WI38 (cell line): ENCODE results near the gene BMPER.

ENCODE experiments used
- H3K4me3 ChIP-seq: 2 replicates; pipeline ENCODE4 v1.5.1; 2011; ENCODE audit warnings: low read depth, mild to moderate bottlenecking, control low read depth, low read length
- TF ChIP-seq, protein P1 (sequence below): IDR thresholded peaks from 2 replicates; pipeline ENCODE4 v1.5.1; 2012; ENCODE audit warnings: low read depth, mild to moderate bottlenecking, control low read depth, low read length

The BMPER gene

DNA sequence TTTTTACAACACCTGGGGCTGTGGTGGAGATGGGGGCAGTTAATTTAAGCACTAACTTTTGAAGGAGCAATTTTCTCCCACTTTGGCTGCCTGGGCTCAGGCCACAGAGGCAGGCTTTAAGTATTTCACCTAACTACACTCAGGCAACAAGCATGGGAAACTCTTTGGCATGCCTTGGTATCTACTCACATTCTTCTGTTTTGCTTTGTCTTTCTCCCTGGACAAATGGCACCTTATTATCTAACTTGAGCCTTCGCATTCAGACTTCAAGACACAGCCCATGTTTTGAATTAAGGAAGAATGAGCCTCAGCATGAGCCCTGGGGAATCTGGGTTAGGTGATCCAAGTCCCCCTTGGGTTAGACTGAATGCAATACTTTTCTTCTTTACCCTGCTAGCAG, 31.8 kb upstream of the BMPER start:
- TF ChIP-seq, protein P1, sequence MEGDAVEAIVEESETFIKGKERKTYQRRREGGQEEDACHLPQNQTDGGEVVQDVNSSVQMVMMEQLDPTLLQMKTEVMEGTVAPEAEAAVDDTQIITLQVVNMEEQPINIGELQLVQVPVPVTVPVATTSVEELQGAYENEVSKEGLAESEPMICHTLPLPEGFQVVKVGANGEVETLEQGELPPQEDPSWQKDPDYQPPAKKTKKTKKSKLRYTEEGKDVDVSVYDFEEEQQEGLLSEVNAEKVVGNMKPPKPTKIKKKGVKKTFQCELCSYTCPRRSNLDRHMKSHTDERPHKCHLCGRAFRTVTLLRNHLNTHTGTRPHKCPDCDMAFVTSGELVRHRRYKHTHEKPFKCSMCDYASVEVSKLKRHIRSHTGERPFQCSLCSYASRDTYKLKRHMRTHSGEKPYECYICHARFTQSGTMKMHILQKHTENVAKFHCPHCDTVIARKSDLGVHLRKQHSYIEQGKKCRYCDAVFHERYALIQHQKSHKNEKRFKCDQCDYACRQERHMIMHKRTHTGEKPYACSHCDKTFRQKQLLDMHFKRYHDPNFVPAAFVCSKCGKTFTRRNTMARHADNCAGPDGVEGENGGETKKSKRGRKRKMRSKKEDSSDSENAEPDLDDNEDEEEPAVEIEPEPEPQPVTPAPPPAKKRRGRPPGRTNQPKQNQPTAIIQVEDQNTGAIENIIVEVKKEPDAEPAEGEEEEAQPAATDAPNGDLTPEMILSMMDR, result no peak
- H3K4me3 ChIP-seq, result no peak overlapping the region

DNA sequence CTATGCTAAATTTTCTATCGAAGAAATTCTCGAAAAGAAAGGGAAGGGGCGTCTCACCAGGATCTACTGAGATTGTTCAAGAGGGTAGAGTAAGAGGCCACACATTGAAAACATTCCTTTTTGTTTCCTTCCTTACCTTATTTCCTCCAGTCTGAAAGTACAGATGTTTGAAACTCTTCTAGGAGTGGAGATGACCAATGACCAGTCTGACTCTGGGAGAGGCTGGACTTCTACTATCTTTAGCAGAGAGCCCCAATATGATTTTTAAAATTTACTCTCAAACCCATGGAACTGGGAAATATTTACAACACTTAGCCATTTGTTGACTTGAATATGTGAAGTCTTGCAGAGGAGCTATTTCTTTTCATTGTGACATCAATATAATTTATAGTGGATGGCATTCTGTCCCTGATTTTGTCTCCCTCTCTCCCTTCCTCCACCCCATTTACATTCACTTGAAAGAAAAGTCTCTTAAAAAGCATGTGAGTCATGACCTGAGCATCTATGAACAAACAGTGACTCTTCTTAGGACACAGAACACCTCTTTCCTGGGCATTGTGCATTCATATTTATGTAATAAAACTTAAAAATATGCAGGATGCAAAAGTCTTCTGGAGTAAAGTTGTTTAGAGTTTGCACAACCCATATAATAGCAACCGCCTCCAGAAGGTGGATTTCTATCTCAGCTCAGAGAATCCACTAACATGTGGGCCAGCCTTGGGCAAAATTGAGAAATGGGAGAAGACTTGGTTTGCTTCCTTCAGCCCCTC, 31.2 kb upstream of the BMPER start:
- no peak overlapping the region for H3K4me3 ChIP-seq
- TF ChIP-seq, protein P1, result no peak

DNA sequence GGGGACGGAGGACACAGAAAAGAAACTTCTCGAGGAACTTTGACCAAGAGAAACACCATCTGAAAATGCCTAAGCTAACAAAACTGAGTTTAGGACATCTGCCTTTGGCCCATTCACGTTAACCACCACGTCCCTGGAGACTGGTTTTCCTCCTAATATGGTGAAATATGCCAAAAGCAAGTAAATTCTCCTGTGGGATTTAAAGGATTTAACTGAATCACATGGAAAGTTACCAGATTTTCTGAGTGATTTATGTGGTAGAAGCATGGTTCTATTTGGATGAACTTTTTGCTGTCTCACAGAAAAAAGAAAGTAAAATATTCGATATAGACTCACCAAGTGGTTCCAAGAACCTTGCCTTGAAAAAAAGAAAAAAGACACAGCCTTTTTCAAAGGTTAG, 30.4 kb upstream of the BMPER start:
- TF ChIP-seq, protein P1, result no peak

DNA sequence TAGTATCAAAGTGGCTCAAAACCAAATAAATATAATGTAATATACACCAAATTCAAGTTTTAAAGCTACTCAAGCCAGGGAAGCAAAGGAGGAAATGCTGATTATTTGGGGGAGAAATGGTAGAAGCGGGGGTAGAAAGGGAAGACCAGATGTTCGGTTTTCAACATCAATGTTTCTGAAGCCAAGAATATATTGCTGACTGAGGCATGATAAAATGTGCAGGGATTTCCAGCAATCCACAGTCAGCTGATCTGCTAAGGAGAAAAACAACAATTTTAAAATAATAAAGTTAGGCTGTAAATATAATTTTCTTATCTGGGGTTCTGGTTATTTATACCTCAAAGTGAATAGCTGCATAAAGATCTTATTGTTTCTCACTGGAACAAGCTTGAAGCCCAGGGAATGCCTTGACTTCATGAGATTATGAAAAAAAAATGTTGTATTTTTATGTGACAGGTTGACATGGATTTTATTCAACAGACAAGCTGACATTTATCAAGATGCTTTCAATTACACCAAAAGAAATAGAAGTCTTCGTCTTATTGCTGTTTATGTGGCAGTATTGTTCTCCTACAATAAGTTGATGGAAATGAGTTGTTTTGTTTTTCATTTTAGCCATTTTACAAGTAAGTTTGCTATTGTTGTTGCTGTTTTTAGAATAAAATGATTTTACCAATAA, 28.6 kb upstream of the BMPER start:
- H3K4me3 ChIP-seq, result no peak overlapping the region
- TF ChIP-seq, protein P1, result no peak

More for the DNA sequence above, 30.4 kb upstream of the BMPER start:
- no peak overlapping the region for H3K4me3 ChIP-seq

DNA sequence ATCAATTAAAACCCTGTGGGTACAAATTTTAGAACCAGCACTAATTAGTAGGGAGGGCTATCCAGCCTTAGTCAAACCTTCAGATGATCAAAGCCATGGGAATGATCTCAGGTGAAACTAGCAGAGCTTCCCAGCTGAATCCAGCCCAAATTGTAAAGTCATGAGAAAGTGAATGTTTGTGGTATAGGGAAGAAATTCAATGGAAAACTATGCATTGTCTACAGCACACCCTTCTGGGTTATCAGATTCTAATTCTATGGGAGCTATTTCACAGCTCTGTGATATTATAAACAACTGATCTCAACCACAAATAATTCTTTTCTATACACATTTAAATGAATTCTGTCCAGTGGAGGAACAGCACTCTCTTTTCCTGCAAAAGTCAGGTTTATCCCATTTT, 24.6 kb upstream of the BMPER start:
- TF ChIP-seq, protein P1, result no peak
- no peak overlapping the region for H3K4me3 ChIP-seq

DNA sequence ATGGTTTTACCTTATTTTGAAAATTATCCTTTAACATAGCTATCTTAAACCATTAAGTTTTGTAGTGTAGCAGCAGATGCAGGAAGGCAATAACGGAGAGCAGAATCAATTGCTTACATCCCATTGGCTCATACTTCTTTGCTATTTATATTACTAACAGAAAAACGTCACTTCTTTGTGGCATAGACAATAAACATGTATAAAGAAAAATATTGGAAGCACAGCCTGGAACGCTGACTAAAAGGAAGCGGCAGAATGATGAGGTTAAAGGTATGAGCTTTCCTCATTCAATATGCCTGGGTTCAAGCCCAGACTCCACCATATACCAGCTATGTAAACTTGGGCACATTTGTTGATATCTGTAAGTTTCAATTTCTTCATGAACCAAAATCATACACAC, 24.0 kb upstream of the BMPER start:
- TF ChIP-seq, protein P1, result no peak
- no peak overlapping the region for H3K4me3 ChIP-seq
